Naive thymus-derived CD8-positive, alpha-beta T cell (primary cell): ENCODE results near the gene XPNPEP2. TPM values are rescaled to one million over a fixed set of nuclear protein-coding genes. Genes with fewer than 3 reads are reported as not detected.
A peak's percentile ranks its signal among the peaks of the same experiment; 100 is the strongest.

Source experiments
- ATAC-seq, 2 donors: fragments of 150-1000 bp; cut with Tn5 transposase in 1 of 2; sonication (Bioruptor Pico), chemical (Tn5 transposase) in 1 of 2; 1 replicate in 1 of 2; 2 replicates in 1 of 2; pipeline ENCODE4 v1.10.0; 2021; ENCODE audit warnings: mild to moderate bottlenecking in 2 of 2, moderate library complexity in 2 of 2
- POLR2A ChIA-PET: fragments of 350-600 bp; sonication (Branson Sonifier 250); formaldehyde crosslinking; loops from one replicate; lab custom pipeline; 2021; ENCODE audit warnings: antibody characterized with exemption; lab: Charles Lee
- DNase-seq, 10 donors: peaks; one replicate each; pipeline versions ENCODE4 v3.0.0 to v3.0.0-alpha.2; 2020 to 2022
- H3K27ac Mint-ChIP-seq, 10 donors: one replicate each; pipeline ENCODE4 v1.8.0; 2020 to 2022; ENCODE audit warnings: mild to moderate bottlenecking in 10 of 10, mixed read lengths in 10 of 10, moderate library complexity in 4 of 10, inconsistent platforms in 1 of 10
- H3K27me3 Mint-ChIP-seq, 5 donors: one replicate each; pipeline ENCODE4 v1.8.0; 2021 to 2022; ENCODE audit warnings: mixed read lengths in 5 of 5
- H3K36me3 Mint-ChIP-seq, 3 donors: one replicate each; pipeline ENCODE4 v1.8.0; 2020 to 2022; ENCODE audit warnings: mixed read lengths in 3 of 3, mild to moderate bottlenecking in 2 of 3, inconsistent platforms in 1 of 3
- H3K4me1 Mint-ChIP-seq, 4 donors: one replicate each; pipeline ENCODE4 v1.8.0; 2021 to 2022; ENCODE audit warnings: mixed read lengths in 4 of 4
- H3K4me3 Mint-ChIP-seq, 10 donors: one replicate each; pipeline ENCODE4 v1.8.0; 2020 to 2022; ENCODE audit warnings: mild to moderate bottlenecking in 10 of 10, mixed read lengths in 10 of 10, moderate library complexity in 6 of 10, inconsistent platforms in 1 of 10
- H3K9me3 Mint-ChIP-seq, 9 donors: one replicate each; pipeline ENCODE4 v1.8.0; 2020 to 2022; ENCODE audit warnings: mixed read lengths in 9 of 9, mild to moderate bottlenecking in 3 of 9, inconsistent platforms in 1 of 9, moderate library complexity in 1 of 9
- polyA plus RNA-seq, 3 donors: library from polyadenylated mRNA; unstranded; fragments of 300-500 nt; fragmentation: Illumina TruSeq; gene quantifications; one replicate each; pipeline ENCODE4 v1.2.3, GENCODE V29; 2021
- total RNA-seq, 8 experiments: library from RNA in 2 of 8; stranded (reverse) in 2 of 8; gene quantifications; one replicate each; pipeline ENCODE4 v1.2.3 and lab custom pipeline; 2021 to 2026

The XPNPEP2 gene
- total and polyA plus RNA-seq, 5 experiments from 2014 or later: 0.13 to 0.47 TPM; not detected in 3

DNA sequence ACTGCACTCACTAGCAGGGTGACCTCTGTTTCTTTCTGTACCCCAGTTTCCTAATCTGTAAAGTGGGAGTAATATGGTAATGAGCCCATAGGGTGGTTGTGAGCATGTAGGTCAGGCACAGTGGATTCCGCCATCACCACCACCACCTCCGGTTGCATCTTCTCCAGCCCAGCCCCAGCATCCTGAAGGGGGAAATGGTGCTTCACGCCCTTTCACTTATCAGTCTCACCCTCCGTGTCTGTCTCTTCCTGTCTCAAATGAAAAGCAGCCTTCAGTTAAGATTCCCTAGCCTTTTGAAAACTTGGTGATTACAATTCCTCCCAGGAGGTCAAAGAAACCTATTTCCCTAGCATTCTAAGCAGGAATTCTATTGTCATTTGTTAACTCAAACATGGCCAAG is 16.9 kb upstream of the XPNPEP2 start:
- Mint-ChIP-seq H3K27ac (peak overlapping the region in 3 of 10 donors; percentile 38 to 83 (median 76)), H3K4me3 (peak overlapping the region in 4 of 10 donors; percentile 2 to 35 (median 13)), H3K36me3 (no peaks in the 10 kb centered on the region), H3K4me1 (peaks cover 17 to 34% (median 23%) of the 10 kb centered on the region in 4 donors), H3K27me3 (no peaks in the 10 kb centered on the region), H3K9me3 (no peaks in the 10 kb centered on the region)
- ATAC-seq (no peak), DNase-seq (no peak)
- POLR2A ChIA-PET: interaction anchor here (0.5 kb wide), 1 partner anchor 12 kb away, joined by 3 read pairs; no protein-coding TSS in a partner anchor

DNA sequence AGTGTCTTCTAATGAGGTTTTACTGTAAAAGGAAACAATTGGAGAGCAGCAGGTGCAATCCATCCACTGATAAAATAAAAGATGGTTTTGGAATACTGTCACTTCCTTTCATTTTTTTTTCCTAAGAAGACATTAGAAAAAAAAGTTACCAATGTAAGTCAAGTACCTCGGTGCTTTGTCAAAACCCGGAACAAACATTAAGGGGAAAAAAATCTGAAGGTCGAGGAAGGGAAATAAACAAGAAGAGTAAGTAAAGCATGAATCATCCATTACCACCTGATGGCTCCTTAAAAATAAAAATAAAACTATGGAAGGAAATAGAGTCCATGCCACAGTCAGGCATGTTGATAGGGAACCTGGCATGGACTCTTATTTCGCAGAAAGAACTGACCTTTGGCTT is 15.3 kb upstream of the XPNPEP2 start:
- POLR2A ChIA-PET: no interaction called here
- H3K4me1 Mint-ChIP-seq: peaks cover 19 to 41% (median 25%) of the 10 kb centered on the region in 4 donors

DNA sequence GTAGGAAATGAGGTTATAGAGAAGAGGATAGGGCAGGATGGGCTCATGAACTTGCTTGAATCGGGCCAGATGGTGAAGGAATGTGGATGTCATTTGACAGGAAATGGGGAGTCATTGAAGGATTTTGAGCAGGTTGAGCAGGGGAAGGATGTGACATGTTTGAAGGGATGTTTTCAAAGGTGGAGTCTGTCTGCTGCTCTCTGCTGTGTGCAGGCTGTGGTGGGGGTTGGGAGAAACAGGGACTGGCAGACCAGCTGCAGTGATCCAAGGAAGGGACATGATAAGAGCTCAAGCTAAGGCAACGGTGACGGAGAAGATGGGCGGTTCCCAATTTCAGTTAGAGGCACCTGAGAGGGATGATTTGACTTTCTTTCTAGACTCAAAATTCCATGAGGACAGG is 14.0 kb upstream of the XPNPEP2 start:
- Mint-ChIP-seq H3K4me3 (no peak overlapping the region), H3K36me3 (no peaks in the 10 kb centered on the region), H3K27ac (peak overlapping the region in 2 of 10 donors; percentile 9 to 49), H3K27me3 (no peaks in the 10 kb centered on the region), H3K4me1 (peaks cover 19 to 41% (median 29%) of the 10 kb centered on the region in 4 donors), H3K9me3 (no peaks in the 10 kb centered on the region)
- POLR2A ChIA-PET: no interaction called here
- ATAC-seq (no peak), DNase-seq (no peak)

More for the DNA sequence above, 15.3 kb upstream of the XPNPEP2 start:
- H3K36me3 Mint-ChIP-seq: no peaks in the 10 kb centered on the region
- DNase-seq (no peak), ATAC-seq (no peak)
- H3K4me3 Mint-ChIP-seq: no peak overlapping the region
- H3K27me3 Mint-ChIP-seq: no peaks in the 10 kb centered on the region
- H3K27ac Mint-ChIP-seq: no peak overlapping the region
- no peaks in the 10 kb centered on the region for H3K9me3 Mint-ChIP-seq

DNA sequence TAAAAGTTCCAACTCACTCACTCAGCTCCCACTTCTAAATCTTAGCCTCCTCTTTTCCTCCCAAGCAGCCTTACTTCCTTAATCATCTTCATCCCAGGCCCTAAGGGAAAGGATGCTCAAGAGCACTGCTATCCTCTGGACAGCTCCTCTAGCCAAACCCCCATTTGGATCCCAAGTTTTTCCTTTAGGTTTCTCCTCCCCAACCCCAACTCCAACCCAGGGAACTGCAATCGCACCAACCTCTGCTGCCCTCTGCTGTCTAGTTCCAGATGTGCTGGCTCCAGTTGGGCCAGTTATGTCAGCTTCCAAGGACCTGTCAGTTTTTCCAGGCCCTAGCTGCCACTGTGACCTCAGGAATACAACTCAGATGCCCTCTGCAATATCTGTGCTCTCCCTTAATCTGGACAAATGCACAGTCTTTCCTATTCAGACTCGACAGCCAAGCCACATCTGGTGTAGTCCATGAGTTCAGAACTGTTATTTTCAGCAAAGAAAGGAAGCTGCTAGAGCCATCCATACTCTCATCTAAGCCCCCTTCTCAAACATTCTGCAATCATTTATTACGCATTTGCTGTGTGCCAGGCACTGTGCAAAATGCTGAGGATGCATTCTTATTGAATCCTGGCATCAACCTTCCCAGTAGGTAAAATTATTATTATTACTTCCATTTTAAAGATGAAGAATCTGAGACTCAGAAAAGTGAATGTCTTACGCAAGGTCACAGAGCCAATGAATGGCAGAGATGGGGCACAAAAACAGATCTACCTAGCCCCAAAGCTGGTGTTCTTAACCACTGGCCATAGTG is 12.3 kb upstream of the XPNPEP2 start:
- no peaks in the 10 kb centered on the region for H3K36me3 Mint-ChIP-seq

DNA sequence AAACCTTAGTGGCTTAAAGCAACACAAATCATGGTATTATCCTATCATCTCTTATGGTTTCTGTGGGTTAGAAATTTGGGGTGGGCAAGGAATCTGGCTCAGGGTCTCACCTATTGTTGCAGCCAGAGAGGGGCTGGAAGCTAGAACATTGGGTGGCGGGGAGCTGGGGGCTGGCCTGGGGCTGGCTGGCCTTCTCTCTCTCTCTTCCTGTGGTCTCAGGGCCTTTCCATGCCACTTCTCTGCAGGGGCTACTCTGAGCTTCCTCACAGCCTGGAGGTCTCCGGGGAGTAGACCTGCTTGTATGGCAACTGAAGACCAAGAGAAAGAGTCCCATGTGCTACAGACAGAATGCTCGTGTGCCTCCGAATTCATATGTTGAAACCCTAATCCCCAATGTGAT is 10.7 kb upstream of the XPNPEP2 start:
- DNase-seq (no peak), ATAC-seq (no peak)
- H3K27ac Mint-ChIP-seq: no peak overlapping the region
- H3K4me3 Mint-ChIP-seq: no peak overlapping the region
- POLR2A ChIA-PET: no interaction called here
- H3K4me1 Mint-ChIP-seq: peaks cover 25 to 43% (median 37%) of the 10 kb centered on the region in 4 donors
- no peaks in the 10 kb centered on the region for H3K27me3 Mint-ChIP-seq
- no peaks in the 10 kb centered on the region for H3K36me3 Mint-ChIP-seq
- H3K9me3 Mint-ChIP-seq: peaks cover 0 to 7% (median 0%) of the 10 kb centered on the region in 9 donors

More for the DNA sequence above, 12.3 kb upstream of the XPNPEP2 start:
- H3K9me3 Mint-ChIP-seq: peaks cover 0 to 6% (median 0%) of the 10 kb centered on the region in 9 donors
- H3K27ac Mint-ChIP-seq: no peak overlapping the region
- ATAC-seq: no peak
- peak in 2 of 10 donors; percentile 8 to 13 for DNase-seq
- H3K27me3 Mint-ChIP-seq: no peaks in the 10 kb centered on the region
- POLR2A ChIA-PET: interaction anchor here (0.8 to 1.3 kb wide), 3 partner anchors 53 to 71 kb away, joined by 3 to 7 read pairs (median 3); partner anchors contain the start of gene SASH3
- H3K4me3 Mint-ChIP-seq: no peak overlapping the region
- H3K4me1 Mint-ChIP-seq: peaks cover 30 to 53% (median 40%) of the 10 kb centered on the region in 4 donors

DNA sequence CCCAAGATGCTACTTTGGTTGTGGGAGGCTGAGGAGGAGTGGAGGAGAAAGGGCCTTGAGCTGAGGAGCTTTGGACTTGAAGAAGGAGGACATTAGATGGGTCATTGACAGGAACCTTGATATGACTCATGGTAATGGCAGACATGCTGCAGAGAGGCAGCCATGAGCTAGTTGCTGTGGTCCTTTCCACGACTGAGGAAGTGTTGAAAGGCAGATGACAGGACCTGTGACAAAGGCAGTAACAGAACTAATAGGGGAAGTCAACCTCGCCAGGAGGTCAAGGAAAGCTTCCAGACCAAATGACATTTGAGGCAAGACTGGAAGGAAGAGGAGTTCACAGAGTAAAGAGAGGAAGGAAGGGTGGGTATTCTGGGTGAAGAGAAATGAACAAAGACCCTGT is 7.6 kb upstream of the XPNPEP2 start:
- H3K27ac Mint-ChIP-seq: peak overlapping the region in 3 of 10 donors; percentile 49 to 75 (median 64)
- H3K36me3 Mint-ChIP-seq: no peaks in the 10 kb centered on the region
- H3K4me3 Mint-ChIP-seq: no peak overlapping the region
- H3K4me1 Mint-ChIP-seq: peaks cover 26 to 46% (median 36%) of the 10 kb centered on the region in 4 donors
- peaks cover 0 to 7% (median 0%) of the 10 kb centered on the region in 9 donors for H3K9me3 Mint-ChIP-seq
- H3K27me3 Mint-ChIP-seq: no peaks in the 10 kb centered on the region
- ATAC-seq (no peak), DNase-seq (no peak)
- POLR2A ChIA-PET: interaction anchor here (1.4 kb wide), 1 partner anchor 50 kb away, joined by 3 read pairs; no protein-coding TSS in a partner anchor

DNA sequence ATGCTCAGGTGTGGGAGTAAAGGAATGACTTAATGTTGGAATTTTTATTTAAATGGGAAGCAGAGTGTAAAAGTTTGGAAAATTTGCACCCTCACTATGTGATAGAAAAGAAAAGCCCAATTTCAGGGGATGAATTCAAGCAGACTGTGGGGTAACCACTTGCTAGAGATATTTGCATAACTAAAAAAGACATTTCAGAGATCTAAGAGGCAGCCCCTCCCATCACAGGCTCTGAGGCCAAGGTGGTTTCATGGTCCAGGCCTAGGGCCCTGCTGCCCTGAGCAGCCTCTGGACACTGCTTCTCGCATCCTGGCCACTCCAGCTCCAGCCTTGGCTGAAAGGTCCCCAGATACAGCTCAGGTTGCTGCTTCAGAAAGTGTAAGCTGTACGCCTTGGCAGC is 5.9 kb upstream of the XPNPEP2 start:
- Mint-ChIP-seq H3K9me3 (peaks cover 0 to 7% (median 0%) of the 10 kb centered on the region in 9 donors), H3K4me1 (peaks cover 23 to 53% (median 35%) of the 10 kb centered on the region in 4 donors), H3K4me3 (no peak overlapping the region), H3K36me3 (no peaks in the 10 kb centered on the region), H3K27me3 (no peaks in the 10 kb centered on the region), H3K27ac (no peak overlapping the region)
- POLR2A ChIA-PET: no interaction called here
- DNase-seq (no peak), ATAC-seq (no peak)

DNA sequence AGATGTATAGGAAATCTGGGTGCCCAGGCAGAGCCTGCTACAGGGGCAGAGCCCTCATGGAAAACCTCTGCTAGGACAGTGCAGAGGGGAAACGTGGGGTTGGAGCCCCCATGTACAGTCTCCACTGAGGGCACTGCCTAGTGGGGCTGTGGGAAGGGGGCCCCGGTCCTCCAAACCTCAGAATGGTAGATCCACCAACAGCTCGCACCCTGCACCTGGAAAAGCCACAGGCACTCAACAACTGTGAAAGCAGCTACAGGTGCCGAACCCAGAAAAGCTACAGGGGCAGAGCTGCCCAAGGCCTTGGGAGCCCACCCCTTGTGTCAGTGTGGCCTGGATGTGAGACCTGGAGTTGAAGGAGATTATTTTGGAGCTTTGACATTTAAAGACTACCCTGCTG is 5.4 kb upstream of the XPNPEP2 start:
- no peaks in the 10 kb centered on the region for H3K36me3 Mint-ChIP-seq
- H3K27me3 Mint-ChIP-seq: no peaks in the 10 kb centered on the region
- H3K4me3 Mint-ChIP-seq: no peak overlapping the region
- peaks cover 0 to 7% (median 0%) of the 10 kb centered on the region in 9 donors for H3K9me3 Mint-ChIP-seq
- POLR2A ChIA-PET: interaction anchor here (1.3 kb wide), 1 partner anchor 62 kb away, joined by 4 read pairs; no protein-coding TSS in a partner anchor
- ATAC-seq (no peak), DNase-seq (no peak)
- H3K27ac Mint-ChIP-seq: no peak overlapping the region
- peaks cover 23 to 58% (median 39%) of the 10 kb centered on the region in 4 donors for H3K4me1 Mint-ChIP-seq

DNA sequence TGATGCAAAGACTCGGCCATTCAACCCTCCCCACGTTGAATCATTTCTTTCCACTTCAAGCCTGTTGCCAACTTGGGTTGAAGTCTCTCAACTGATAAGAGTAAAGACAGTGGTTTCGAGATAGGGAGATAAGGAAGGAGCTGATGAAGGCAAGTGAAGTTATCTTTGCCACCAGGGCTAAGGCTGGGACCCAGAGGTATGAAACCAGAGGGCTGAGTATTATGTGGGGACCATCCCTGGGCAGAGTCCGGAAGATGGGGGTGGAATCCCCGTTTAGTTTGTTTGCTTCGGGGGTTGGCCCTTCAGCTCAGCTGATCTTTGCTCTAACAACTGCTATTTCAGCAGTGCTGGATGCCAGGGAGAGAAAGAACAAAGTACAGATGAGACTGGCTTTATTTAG is 2.3 kb upstream of the XPNPEP2 start:
- peak overlapping the region in 5 of 10 donors; percentile 12 to 65 (median 25) for H3K27ac Mint-ChIP-seq
- peaks cover 0 to 1% (median 0%) of the 10 kb centered on the region in 9 donors for H3K9me3 Mint-ChIP-seq
- peak; percentile 47 to 51 for ATAC-seq
- peak overlapping the region in 3 of 10 donors; percentile 7 to 20 (median 19) for H3K4me3 Mint-ChIP-seq
- DNase-seq: no peak
- POLR2A ChIA-PET: interaction anchor here (0.9 to 1.0 kb wide), 2 partner anchors 33 to 40 kb away, joined by 3 to 4 read pairs; no protein-coding TSS in a partner anchor
- H3K27me3 Mint-ChIP-seq: no peaks in the 10 kb centered on the region
- H3K4me1 Mint-ChIP-seq: peaks cover 13 to 48% (median 25%) of the 10 kb centered on the region in 4 donors
- H3K36me3 Mint-ChIP-seq: no peaks in the 10 kb centered on the region

DNA sequence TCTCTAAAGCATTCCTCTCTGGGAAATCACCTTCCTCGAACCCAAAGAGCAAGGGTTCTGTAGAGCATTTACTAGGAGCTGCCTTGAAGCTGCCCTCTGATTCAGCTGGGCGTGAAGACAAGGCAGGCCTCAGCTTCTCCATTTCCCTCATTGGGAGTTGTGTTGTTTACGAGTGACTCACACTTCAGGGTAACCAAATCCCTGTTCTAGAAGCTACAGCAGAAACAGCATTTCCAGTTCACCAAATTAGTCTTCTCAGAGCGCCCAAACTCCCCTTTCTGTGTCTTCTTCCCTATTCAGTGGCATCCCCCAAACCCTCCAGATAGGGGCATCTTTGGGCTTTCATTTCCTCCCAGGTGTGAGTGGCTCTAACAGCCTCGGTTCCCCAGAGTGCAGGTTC is 863 bp upstream of the XPNPEP2 start:
- Mint-ChIP-seq H3K36me3 (no peaks in the 10 kb centered on the region), H3K4me1 (peaks cover 15 to 48% (median 31%) of the 10 kb centered on the region in 4 donors), H3K27ac (peak overlapping the region in 3 of 10 donors; percentile 4 to 44 (median 38)), H3K9me3 (no peaks in the 10 kb centered on the region), H3K4me3 (peak overlapping the region in 1 of 10 donors; percentile 29), H3K27me3 (no peaks in the 10 kb centered on the region)
- POLR2A ChIA-PET: no interaction called here
- no peak for DNase-seq
- no peak for ATAC-seq

DNA sequence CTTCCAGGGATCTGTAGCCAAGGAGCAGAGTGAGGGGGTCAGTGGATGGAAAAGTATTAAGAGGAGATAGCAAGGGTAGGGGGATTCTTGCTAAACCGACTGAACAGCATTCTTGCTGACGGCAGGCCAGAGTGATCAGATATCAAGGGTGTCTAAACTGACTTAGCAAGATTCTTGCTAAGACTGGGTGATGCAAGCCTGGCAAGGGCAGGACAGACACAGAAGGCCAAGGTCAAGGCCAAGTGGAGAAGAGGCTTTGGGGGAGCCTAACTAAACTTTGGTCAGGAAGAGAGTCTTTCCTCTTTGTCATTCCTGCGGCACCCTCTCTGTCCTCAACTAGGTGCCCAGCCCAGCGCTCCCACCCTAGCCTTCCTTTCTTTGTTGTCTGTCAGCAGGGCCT is 799 bp downstream of the XPNPEP2 start:
- Mint-ChIP-seq H3K4me3 (peak overlapping the region in 1 of 10 donors; percentile 25), H3K9me3 (no peaks in the 10 kb centered on the region), H3K36me3 (no peaks in the 10 kb centered on the region), H3K27ac (peak overlapping the region in 1 of 10 donors; percentile 87), H3K27me3 (no peaks in the 10 kb centered on the region), H3K4me1 (peaks cover 17 to 64% (median 42%) of the 10 kb centered on the region in 4 donors)
- ATAC-seq (no peak), DNase-seq (no peak)
- POLR2A ChIA-PET: interaction anchor here (0.7 kb wide), 1 partner anchor 22 kb away, joined by 3 read pairs; no protein-coding TSS in a partner anchor

DNA sequence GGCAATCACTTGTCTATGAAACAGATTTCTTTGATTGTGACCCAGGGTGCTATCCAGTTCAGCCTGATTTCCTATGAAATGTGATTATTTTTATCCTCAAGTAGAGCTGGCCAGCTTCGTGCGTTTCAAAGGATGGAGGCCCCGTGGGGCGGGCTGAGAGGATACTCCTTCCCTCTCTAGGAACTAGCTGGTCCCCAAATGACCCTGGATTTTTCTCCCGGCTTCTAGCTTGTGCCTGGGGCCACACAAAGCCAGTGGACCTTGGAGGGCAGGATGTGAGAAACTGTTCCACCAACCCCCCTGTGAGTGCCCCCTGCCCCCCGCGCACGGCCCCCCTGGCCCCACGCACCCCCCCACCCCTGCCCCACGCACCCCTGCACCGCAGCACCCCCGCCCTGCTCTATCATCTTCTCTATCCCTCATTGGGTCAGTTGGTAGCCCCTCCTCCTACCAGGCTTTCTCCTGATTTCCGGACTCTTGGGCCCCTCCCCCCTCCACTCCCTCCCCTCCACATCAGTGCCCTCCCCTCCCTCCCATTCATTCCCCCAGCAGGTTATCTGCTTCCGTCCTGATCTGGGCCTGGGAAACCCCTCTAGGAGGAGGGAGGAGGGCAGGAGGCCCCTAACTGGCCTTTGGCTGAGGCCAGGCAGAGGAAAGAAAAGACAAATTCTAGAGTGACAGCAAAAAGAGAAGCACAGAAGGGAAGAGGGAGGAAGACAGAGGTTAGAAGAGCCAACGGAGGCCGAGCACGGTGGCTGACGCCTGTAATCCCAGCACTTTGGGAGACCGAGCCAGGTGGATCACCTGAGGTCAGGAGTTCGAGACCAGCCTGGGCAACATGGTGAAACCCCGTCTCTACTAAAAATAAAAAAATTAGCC is 3.3 kb downstream of the XPNPEP2 start:
- POLR2A ChIA-PET: interaction anchor here (0.6 to 1.7 kb wide), 2 partner anchors 16 to 38 kb away, joined by 4 to 5 read pairs; partner anchors contain the start of gene SASH3
- Mint-ChIP-seq H3K4me1 (peaks cover 17 to 61% (median 41%) of the 10 kb centered on the region in 4 donors), H3K36me3 (no peaks in the 10 kb centered on the region), H3K27ac (peak overlapping the region in 6 of 10 donors; percentile 22 to 78 (median 62)), H3K27me3 (no peaks in the 10 kb centered on the region), H3K9me3 (no peaks in the 10 kb centered on the region), H3K4me3 (peak overlapping the region in 2 of 10 donors; percentile 40 to 65)
- ATAC-seq: no peak
- no peak for DNase-seq
